ENCODE measurements around the gene DENND6B.

DNA sequence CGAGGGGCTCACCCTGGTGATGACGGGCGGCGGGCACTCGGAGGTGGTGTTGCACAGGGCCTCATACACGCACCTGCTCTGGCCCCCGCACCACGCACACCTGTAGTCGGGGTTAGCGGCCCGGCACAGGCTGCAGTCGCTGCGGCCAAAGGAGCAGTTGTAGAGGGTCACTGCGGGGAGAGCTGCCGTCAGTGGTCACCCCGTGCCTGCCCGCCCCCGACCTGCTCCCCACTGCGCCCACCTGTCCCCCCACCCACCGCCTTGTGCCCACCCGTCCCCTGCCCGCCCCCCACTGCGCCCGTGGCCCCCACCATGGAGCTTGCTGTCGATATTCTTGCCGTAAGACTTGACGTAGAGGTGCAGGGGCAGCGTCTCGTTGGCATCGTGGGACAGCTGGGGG lies 43.0 kb downstream of the DENND6B start:
- TF ChIP-seq, protein P1, sequence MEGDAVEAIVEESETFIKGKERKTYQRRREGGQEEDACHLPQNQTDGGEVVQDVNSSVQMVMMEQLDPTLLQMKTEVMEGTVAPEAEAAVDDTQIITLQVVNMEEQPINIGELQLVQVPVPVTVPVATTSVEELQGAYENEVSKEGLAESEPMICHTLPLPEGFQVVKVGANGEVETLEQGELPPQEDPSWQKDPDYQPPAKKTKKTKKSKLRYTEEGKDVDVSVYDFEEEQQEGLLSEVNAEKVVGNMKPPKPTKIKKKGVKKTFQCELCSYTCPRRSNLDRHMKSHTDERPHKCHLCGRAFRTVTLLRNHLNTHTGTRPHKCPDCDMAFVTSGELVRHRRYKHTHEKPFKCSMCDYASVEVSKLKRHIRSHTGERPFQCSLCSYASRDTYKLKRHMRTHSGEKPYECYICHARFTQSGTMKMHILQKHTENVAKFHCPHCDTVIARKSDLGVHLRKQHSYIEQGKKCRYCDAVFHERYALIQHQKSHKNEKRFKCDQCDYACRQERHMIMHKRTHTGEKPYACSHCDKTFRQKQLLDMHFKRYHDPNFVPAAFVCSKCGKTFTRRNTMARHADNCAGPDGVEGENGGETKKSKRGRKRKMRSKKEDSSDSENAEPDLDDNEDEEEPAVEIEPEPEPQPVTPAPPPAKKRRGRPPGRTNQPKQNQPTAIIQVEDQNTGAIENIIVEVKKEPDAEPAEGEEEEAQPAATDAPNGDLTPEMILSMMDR (IDR thresholded peaks at IDR 0.05; ENCODE audit: low read depth, low read length, missing input control): no peak
- no peak for TF ChIP-seq JUND (IDR thresholded peaks at IDR 0.05)
- TF ChIP-seq, protein P2, sequence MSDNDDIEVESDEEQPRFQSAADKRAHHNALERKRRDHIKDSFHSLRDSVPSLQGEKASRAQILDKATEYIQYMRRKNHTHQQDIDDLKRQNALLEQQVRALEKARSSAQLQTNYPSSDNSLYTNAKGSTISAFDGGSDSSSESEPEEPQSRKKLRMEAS (IDR thresholded peaks at IDR 0.05): no peak
- TF ChIP-seq, protein P3, sequence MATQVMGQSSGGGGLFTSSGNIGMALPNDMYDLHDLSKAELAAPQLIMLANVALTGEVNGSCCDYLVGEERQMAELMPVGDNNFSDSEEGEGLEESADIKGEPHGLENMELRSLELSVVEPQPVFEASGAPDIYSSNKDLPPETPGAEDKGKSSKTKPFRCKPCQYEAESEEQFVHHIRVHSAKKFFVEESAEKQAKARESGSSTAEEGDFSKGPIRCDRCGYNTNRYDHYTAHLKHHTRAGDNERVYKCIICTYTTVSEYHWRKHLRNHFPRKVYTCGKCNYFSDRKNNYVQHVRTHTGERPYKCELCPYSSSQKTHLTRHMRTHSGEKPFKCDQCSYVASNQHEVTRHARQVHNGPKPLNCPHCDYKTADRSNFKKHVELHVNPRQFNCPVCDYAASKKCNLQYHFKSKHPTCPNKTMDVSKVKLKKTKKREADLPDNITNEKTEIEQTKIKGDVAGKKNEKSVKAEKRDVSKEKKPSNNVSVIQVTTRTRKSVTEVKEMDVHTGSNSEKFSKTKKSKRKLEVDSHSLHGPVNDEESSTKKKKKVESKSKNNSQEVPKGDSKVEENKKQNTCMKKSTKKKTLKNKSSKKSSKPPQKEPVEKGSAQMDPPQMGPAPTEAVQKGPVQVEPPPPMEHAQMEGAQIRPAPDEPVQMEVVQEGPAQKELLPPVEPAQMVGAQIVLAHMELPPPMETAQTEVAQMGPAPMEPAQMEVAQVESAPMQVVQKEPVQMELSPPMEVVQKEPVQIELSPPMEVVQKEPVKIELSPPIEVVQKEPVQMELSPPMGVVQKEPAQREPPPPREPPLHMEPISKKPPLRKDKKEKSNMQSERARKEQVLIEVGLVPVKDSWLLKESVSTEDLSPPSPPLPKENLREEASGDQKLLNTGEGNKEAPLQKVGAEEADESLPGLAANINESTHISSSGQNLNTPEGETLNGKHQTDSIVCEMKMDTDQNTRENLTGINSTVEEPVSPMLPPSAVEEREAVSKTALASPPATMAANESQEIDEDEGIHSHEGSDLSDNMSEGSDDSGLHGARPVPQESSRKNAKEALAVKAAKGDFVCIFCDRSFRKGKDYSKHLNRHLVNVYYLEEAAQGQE (IDR thresholded peaks at IDR 0.05): no peak
- no peak for TF ChIP-seq HNF4A (conservative IDR thresholded peaks at IDR 0.05)
- TF ChIP-seq RXRA (IDR thresholded peaks at IDR 0.05): no peak
- TF ChIP-seq, protein P4, sequence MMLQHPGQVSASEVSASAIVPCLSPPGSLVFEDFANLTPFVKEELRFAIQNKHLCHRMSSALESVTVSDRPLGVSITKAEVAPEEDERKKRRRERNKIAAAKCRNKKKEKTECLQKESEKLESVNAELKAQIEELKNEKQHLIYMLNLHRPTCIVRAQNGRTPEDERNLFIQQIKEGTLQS (IDR thresholded peaks at IDR 0.05): no peak
- TF ChIP-seq TAF1 (conservative IDR thresholded peaks at IDR 0.05): no peak
- no peak for TF ChIP-seq RAD21 (IDR thresholded peaks at IDR 0.05)
- TF ChIP-seq, protein P5, sequence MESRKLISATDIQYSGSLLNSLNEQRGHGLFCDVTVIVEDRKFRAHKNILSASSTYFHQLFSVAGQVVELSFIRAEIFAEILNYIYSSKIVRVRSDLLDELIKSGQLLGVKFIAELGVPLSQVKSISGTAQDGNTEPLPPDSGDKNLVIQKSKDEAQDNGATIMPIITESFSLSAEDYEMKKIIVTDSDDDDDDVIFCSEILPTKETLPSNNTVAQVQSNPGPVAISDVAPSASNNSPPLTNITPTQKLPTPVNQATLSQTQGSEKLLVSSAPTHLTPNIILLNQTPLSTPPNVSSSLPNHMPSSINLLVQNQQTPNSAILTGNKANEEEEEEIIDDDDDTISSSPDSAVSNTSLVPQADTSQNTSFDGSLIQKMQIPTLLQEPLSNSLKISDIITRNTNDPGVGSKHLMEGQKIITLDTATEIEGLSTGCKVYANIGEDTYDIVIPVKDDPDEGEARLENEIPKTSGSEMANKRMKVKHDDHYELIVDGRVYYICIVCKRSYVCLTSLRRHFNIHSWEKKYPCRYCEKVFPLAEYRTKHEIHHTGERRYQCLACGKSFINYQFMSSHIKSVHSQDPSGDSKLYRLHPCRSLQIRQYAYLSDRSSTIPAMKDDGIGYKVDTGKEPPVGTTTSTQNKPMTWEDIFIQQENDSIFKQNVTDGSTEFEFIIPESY (IDR thresholded peaks at IDR 0.05): no peak
- no peak for TF ChIP-seq GABPA (IDR thresholded peaks at IDR 0.05 in 1 of 2, conservative IDR thresholded peaks at IDR 0.05 in 1 of 2)

Measured in liver (tissue), 3 donors.